PC-9 (cell line): ENCODE data around the gene PRRX2. TPM values are rescaled to one million over a fixed set of nuclear protein-coding genes. Genes with fewer than 3 reads are reported as not detected.
A peak's percentile ranks its signal among the peaks of the same experiment; 100 is the strongest.

Experiments used
- BruUV-seq: library from RNA; stranded (reverse); fragments of 400-500 nt; replicated peaks from 2 replicates; lab custom pipeline; 2021; lab: Mats Ljungman, UMichigan
- CTCF ChIA-PET: fragments of 300-600 bp; sonication (Branson Sonifier 250); formaldehyde crosslinking; loops from one replicate; lab custom pipeline; 2022; ENCODE audit warnings: antibody characterized with exemption; lab: Charles Lee
- POLR2A ChIA-PET: fragments of 300-600 bp; sonication (Branson Sonifier 250); formaldehyde crosslinking; loops from one replicate; lab custom pipeline; 2022; ENCODE audit warnings: antibody characterized with exemption; ENCODE audit not compliant: unreplicated experiment; lab: Charles Lee
- DNase-seq, 2 experiments: peaks; one replicate each; pipeline versions ENCODE4 v3.0.0 to v3.0.0-alpha.2; 2015 to 2022; ENCODE audit warnings: mixed read lengths in 1 of 2
- H2AFZ ChIP-seq: fragments of 200-600 bp; sonication (generic); 2 replicates; pipeline ENCODE4 v1.8.1; 2017; ENCODE audit warnings: antibody characterized with exemption
- H3F3A ChIP-seq: fragments of 200-600 bp; sonication (generic); 2 replicates; pipeline ENCODE4 v1.8.1; 2017; ENCODE audit warnings: antibody characterized with exemption, mild to moderate bottlenecking, low read depth; ENCODE audit not compliant: insufficient read depth
- H3K27ac ChIP-seq: fragments of 200-600 bp; sonication (generic); 2 replicates; pipeline ENCODE4 v1.6.1; 2016; ENCODE audit warnings: mixed run types
- H3K27me3 ChIP-seq: fragments of 200-600 bp; sonication (generic); 2 replicates; pipeline ENCODE4 v1.6.1; 2016; ENCODE audit warnings: low read depth, mixed run types; ENCODE audit not compliant: insufficient read depth
- H3K36me3 ChIP-seq: fragments of 200-600 bp; sonication (generic); 2 replicates; pipeline ENCODE4 v1.6.1; 2016; ENCODE audit warnings: low read depth, mixed run types
- H3K4me1 ChIP-seq: fragments of 200-600 bp; sonication (generic); replicated peaks from 2 replicates; pipeline ENCODE4 v1.6.1; 2016; ENCODE audit warnings: mixed run types; ENCODE audit not compliant: insufficient read depth
- H3K4me2 ChIP-seq: fragments of 200-600 bp; sonication (generic); 2 replicates; pipeline ENCODE4 v1.6.1; 2017; ENCODE audit warnings: mixed run types
- H3K4me3 ChIP-seq: fragments of 200-600 bp; sonication (generic); 2 replicates; pipeline ENCODE4 v1.6.1; 2016; ENCODE audit warnings: mixed run types
- H3K79me2 ChIP-seq: fragments of 200-600 bp; sonication (generic); 2 replicates; pipeline ENCODE4 v1.6.1; 2017; ENCODE audit warnings: low read depth, mixed run types
- H3K9me2 ChIP-seq: fragments of 200-600 bp; sonication (generic); 2 replicates; pipeline ENCODE4 v1.8.1; 2017; ENCODE audit warnings: mild to moderate bottlenecking; ENCODE audit not compliant: insufficient read depth
- H3K9me3 ChIP-seq: fragments of 200-600 bp; sonication (generic); 2 replicates; pipeline ENCODE4 v1.8.1; 2016; ENCODE audit warnings: low read depth; ENCODE audit not compliant: insufficient read depth
- H4K20me1 ChIP-seq: fragments of 200-600 bp; sonication (generic); 2 replicates; pipeline ENCODE4 v1.8.1; 2017; ENCODE audit not compliant: insufficient read depth
- EZH2 ChIP-seq: fragments of 200-600 bp; sonication (generic); IDR thresholded peaks from 2 replicates; pipeline ENCODE4 v1.8.0; 2017; ENCODE audit warnings: antibody characterized with exemption, low read depth
- intact Hi-C: fragments of 100-400 bp; cut with micrococcal nuclease; formaldehyde crosslinking; loops from one replicate; pipeline ENCODE4 v1.10.0; 2022; ENCODE audit not compliant: unreplicated experiment
- total RNA-seq: library from RNA; stranded (reverse); gene quantifications from 2 replicates; pipeline ENCODE4 v1.2.3, GENCODE V29; 2021
- TF ChIP-seq, protein P1 (sequence below): fragments of 200-600 bp; sonication (generic); conservative IDR thresholded peaks from 2 replicates; pipeline ENCODE4 v1.6.1; 2017; ENCODE audit warnings: mixed run types, antibody characterized with exemption, mild to moderate bottlenecking, moderate library complexity

PRRX2 gene
- total RNA-seq, 1 experiment from 2014 or later, result 0.98 TPM

GRCh38 chr9:129620669-129621295 is 44.7 kb upstream of the PRRX2 start, which contains the start of gene C9orf50:
Gene C9orf50 (minus strand): TSS chr9:129621101. CDS start chr9:129620574, 527 bp downstream.
- ChIA-PET CTCF (interaction anchor here (0.5 to 1.1 kb wide), 2 partner anchors 424 to 482 kb away, joined by 3 to 6 read pairs; no protein-coding TSS in a partner anchor), POLR2A (interaction anchor here (0.7 kb wide), 1 partner anchor 9 kb away, joined by 5 read pairs; no protein-coding TSS in a partner anchor)
- Histone ChIP-seq H3K36me3 (no peaks in the 10 kb centered on the region), H3K4me1 (peaks cover 26% of the 10 kb centered on the region), H3K9me3 (no peaks in the 10 kb centered on the region), H4K20me1 (no peaks in the 10 kb centered on the region), H3K9me2 (no peaks in the 10 kb centered on the region), H2AFZ (peak within 1 kb of the TSS; percentile 77), H3K27me3 (no peaks in the 10 kb centered on the region), H3K4me2 (peak within 1 kb of the TSS; percentile 82), H3K27ac (no peak within 1 kb of the TSS), H3K79me2 (no peaks in the 10 kb centered on the region), H3F3A (peaks cover 25% of the 10 kb centered on the region), H3K4me3 (peak within 1 kb of the TSS; percentile 58)
- DNase-seq, result no peak
- no TSS peak for BruUV-seq
- intact Hi-C loops, result no loop called here
- TF ChIP-seq, protein P1, sequence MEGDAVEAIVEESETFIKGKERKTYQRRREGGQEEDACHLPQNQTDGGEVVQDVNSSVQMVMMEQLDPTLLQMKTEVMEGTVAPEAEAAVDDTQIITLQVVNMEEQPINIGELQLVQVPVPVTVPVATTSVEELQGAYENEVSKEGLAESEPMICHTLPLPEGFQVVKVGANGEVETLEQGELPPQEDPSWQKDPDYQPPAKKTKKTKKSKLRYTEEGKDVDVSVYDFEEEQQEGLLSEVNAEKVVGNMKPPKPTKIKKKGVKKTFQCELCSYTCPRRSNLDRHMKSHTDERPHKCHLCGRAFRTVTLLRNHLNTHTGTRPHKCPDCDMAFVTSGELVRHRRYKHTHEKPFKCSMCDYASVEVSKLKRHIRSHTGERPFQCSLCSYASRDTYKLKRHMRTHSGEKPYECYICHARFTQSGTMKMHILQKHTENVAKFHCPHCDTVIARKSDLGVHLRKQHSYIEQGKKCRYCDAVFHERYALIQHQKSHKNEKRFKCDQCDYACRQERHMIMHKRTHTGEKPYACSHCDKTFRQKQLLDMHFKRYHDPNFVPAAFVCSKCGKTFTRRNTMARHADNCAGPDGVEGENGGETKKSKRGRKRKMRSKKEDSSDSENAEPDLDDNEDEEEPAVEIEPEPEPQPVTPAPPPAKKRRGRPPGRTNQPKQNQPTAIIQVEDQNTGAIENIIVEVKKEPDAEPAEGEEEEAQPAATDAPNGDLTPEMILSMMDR, result no peak
- no peak for TF ChIP-seq EZH2

DNA sequence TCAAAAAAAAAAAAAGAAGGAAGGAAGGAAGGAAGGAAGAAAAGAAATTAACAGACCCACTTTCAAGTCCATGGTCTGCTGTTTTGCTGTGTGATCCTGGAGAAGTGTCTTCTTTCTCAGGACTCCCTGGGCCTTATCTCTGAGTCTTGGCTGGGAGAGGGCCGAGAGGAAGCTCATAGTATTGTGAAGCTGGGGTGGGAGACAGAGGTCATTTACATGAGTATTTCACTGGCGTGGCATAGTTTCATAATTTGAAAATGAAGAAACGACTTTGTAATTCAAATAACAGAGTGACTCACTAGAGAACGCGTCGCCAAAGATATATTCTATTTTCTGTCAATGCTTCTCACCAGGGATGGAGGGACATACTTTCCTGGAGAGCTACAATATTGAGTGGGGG is 42.1 kb upstream of the PRRX2 start:
- no peak overlapping the region for H2AFZ ChIP-seq
- POLR2A ChIA-PET, result interaction anchor here (0.6 to 0.7 kb wide), 2 partner anchors 163 to 345 kb away, joined by 3 to 12 read pairs; no protein-coding TSS in a partner anchor
- no peak for DNase-seq

GRCh38 chr9:129624168-129624759 is 41.2 kb upstream of the PRRX2 start:
- Histone ChIP-seq H3K4me3 (no peak overlapping the region), H3K9me3 (no peaks in the 10 kb centered on the region), H3K79me2 (peaks cover 33% of the 10 kb centered on the region), H3K4me1 (peaks cover 37% of the 10 kb centered on the region), H3K27ac (no peak overlapping the region), H3K27me3 (no peaks in the 10 kb centered on the region), H2AFZ (no peak overlapping the region), H3K36me3 (no peaks in the 10 kb centered on the region; the same call in 1 of the 2 replicates), H4K20me1 (peaks cover 29% of the 10 kb centered on the region), H3K4me2 (peak overlapping the region; percentile 85; the same call in 1 of the 2 replicates), H3F3A (peaks cover 23% of the 10 kb centered on the region), H3K9me2 (no peaks in the 10 kb centered on the region)
- intact Hi-C loops, result loop anchor here (1.0 kb wide), 1 partner anchor 485 kb away; no protein-coding TSS in a partner anchor
- BruUV-seq, result no TSS peak
- DNase-seq, result peak; percentile 45 to 69
- ChIA-PET CTCF (interaction anchor here (0.5 to 1.9 kb wide), 9 partner anchors 13 to 494 kb away, joined by 3 to 12 read pairs (median 4); no protein-coding TSS in a partner anchor), POLR2A (no interaction called here)
- TF ChIP-seq, protein P1, result peak; percentile 85
- TF ChIP-seq EZH2, result no peak

More for the DNA sequence above, 42.1 kb upstream of the PRRX2 start:
- Histone ChIP-seq H4K20me1 (peaks cover 20% of the 10 kb centered on the region), H3K4me2 (no peak overlapping the region), H3K4me1 (peaks cover 31% of the 10 kb centered on the region), H3K4me3 (no peak overlapping the region), H3K27ac (no peak overlapping the region), H3F3A (peaks cover 26% of the 10 kb centered on the region), H3K9me3 (no peaks in the 10 kb centered on the region), H3K9me2 (no peaks in the 10 kb centered on the region), H3K36me3 (no peaks in the 10 kb centered on the region; the same call in 1 of the 2 replicates), H3K27me3 (no peaks in the 10 kb centered on the region), H3K79me2 (peaks cover 24% of the 10 kb centered on the region)
- no peak for TF ChIP-seq EZH2
- BruUV-seq, result no TSS peak
- CTCF ChIA-PET, result interaction anchor here (0.6 to 1.9 kb wide), 6 partner anchors 19 to 504 kb away, joined by 3 to 12 read pairs (median 6); no protein-coding TSS in a partner anchor
- intact Hi-C loops, result no loop called here
